Ishikawa (cell line): ENCODE results near the gene RRAGD.

Experiments
- CEBPB ChIP-seq: IDR thresholded peaks from 2 replicates; pipeline ENCODE4 v1.6.1; 2012
- CREB1 ChIP-seq: IDR thresholded peaks from 2 replicates; pipeline ENCODE4 v1.6.1; 2012; ENCODE audit warnings: low read depth
- EGR1 ChIP-seq: IDR thresholded peaks from 2 replicates; pipeline ENCODE4 v1.6.1; 2012
- EP300 ChIP-seq: IDR thresholded peaks from 2 replicates; pipeline ENCODE4 v1.6.1; 2012; ENCODE audit warnings: borderline replicate concordance
- FOXM1 ChIP-seq: IDR thresholded peaks from 2 replicates; pipeline ENCODE4 v1.6.1; 2012; ENCODE audit warnings: low read depth, borderline replicate concordance
- NFIC ChIP-seq: IDR thresholded peaks from 2 replicates; pipeline ENCODE4 v1.6.1; 2012
- RAD21 ChIP-seq: IDR thresholded peaks from 2 replicates; pipeline ENCODE4 v1.6.1; 2012; ENCODE audit warnings: low read depth
- REST ChIP-seq: IDR thresholded peaks from 2 replicates; pipeline ENCODE4 v1.6.1; 2012; ENCODE audit warnings: low read depth, mild to moderate bottlenecking
- TAF1 ChIP-seq: IDR thresholded peaks from 2 replicates; pipeline ENCODE4 v1.6.1; 2012; ENCODE audit warnings: low read depth, mild to moderate bottlenecking
- TCF12 ChIP-seq: IDR thresholded peaks from 2 replicates; pipeline ENCODE4 v1.6.1; 2012; ENCODE audit warnings: low read depth
- TEAD4 ChIP-seq: IDR thresholded peaks from 2 replicates; pipeline ENCODE4 v1.6.1; 2012
- USF1 ChIP-seq: IDR thresholded peaks from 2 replicates; pipeline ENCODE4 v1.6.1; 2012
- YY1 ChIP-seq: IDR thresholded peaks from 2 replicates; pipeline ENCODE4 v1.6.1; 2012; ENCODE audit warnings: low read depth
- ZBTB7A ChIP-seq: IDR thresholded peaks from 2 replicates; pipeline ENCODE4 v1.6.1; 2012; ENCODE audit warnings: low read depth
- TF ChIP-seq, protein P1 (sequence below): IDR thresholded peaks from 2 replicates; pipeline ENCODE4 v1.6.1; 2012

RRAGD gene

DNA sequence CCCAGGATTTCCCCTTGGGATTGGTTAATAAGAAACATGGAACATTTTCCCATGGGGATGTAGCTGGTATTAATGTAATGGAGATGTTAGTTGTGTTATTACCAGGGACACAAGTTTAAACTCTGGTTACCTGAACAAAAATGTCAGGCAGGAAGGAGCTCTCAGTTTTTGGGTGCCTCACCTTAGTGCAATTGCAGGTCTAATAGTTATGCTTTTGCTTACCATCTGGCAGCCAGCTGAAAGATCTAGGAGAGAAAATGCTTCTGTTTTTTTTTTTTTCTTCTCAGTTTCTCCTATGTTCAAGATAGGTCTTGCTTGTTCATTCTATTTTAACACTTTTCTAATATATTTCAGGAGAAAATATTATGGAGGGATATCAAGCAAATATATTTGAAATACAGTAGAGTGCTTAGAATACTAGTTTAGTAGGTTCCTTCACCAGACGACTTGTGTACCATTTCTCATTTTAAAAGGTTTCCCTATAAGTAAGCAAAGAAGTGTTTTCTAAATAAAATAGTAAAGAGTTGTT lies 55.4 kb downstream of the RRAGD start:
- TF ChIP-seq CEBPB (no peak), USF1 (no peak), FOXM1 (no peak), YY1 (no peak), EP300 (no peak), RAD21 (no peak), ZBTB7A (no peak), NFIC (no peak), TEAD4 (no peak), TAF1 (no peak), TCF12 (no peak), REST (no peak), EGR1 (no peak), CREB1 (no peak)
- TF ChIP-seq, protein P1, sequence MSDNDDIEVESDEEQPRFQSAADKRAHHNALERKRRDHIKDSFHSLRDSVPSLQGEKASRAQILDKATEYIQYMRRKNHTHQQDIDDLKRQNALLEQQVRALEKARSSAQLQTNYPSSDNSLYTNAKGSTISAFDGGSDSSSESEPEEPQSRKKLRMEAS, result no peak

GRCh38 chr6:89355511-89356194 lies 56.4 kb downstream of the RRAGD start:
- TF ChIP-seq RAD21 (no peak), EP300 (no peak), TEAD4 (no peak), TAF1 (no peak), EGR1 (no peak)
- TF ChIP-seq, protein P1, result no peak

GRCh38 chr6:89353702-89354392 lies 58.2 kb downstream of the RRAGD start:
- TF ChIP-seq NFIC, result no peak
- no peak for TF ChIP-seq USF1
- TF ChIP-seq REST, result no peak
- no peak for TF ChIP-seq RAD21
- TF ChIP-seq, protein P1, result no peak
- no peak for TF ChIP-seq CREB1
- no peak for TF ChIP-seq YY1
- no peak for TF ChIP-seq FOXM1
- TF ChIP-seq EGR1, result no peak
- TF ChIP-seq ZBTB7A, result no peak
- TF ChIP-seq TCF12, result no peak
- TF ChIP-seq TEAD4, result no peak
- TF ChIP-seq TAF1, result no peak
- no peak for TF ChIP-seq EP300
- no peak for TF ChIP-seq CEBPB

DNA sequence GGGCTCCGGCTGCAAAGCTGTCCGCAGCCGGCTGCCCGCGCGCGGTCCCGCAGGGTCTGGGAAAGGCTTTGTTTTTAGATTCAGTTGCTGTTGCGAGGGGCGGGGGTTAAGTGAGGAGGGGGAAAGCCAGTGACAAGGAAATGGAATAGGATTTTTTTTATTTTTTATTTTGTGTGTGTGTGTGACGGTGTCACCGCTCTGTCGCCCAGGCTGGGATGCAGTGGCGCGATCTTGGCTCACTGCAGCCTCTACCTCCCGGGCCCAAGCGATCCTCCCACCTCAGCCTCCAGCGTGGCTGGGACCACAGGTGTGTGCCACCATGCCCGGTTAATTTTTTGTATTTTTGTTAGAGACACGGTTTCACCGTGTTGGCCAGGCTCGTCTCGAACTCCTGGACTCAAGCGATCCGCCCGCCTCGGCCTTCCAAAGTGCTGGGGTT lies 58.9 kb downstream of the RRAGD start:
- no peak for TF ChIP-seq CREB1
- no peak for TF ChIP-seq TEAD4
- no peak for TF ChIP-seq TAF1
- TF ChIP-seq CEBPB, result no peak
- TF ChIP-seq FOXM1, result no peak
- TF ChIP-seq NFIC, result no peak
- no peak for TF ChIP-seq RAD21
- TF ChIP-seq USF1, result no peak
- no peak for TF ChIP-seq EP300
- no peak for TF ChIP-seq YY1
- TF ChIP-seq REST, result no peak
- no peak for TF ChIP-seq ZBTB7A
- TF ChIP-seq TCF12, result no peak
- TF ChIP-seq EGR1, result no peak
- TF ChIP-seq, protein P1, result no peak
